ENCODE results near the gene TSHZ3.

DNA sequence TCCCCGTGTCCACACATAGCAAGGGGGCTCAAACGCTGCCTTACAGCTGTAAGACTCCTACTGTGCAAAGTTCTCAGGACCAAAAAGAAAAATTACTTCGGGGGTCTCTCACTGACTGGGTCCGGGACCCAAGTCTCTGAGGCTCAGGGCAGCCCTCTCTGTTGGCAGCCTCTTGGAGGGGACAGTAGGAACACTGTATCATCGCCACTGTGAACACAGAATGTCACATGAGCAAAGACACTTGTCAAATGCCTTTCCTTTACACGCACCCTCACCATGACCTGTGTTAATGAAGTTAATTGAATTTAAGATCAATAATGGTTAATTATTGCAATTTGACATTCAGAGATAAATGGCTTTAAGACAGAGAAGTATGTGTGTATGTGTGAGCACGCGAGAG is 49.6 kb downstream of the TSHZ3 start:
- TF ChIP-seq EZH2 (IDR thresholded peaks at IDR 0.05; ENCODE audit: low read depth, low read length, severe bottlenecking) (no peak), CEBPB (IDR thresholded peaks at IDR 0.05; ENCODE audit: low read depth, low read length) (no peak), TBP (IDR thresholded peaks at IDR 0.05; ENCODE audit: low read depth, low read length) (no peak), POLR2A (IDR thresholded peaks at IDR 0.05; ENCODE audit: control extremely low read depth in 1 of 2, low read depth in 2 of 2, low read length in 2 of 2) (no peak), RFX5 (IDR thresholded peaks at IDR 0.05; ENCODE audit: borderline replicate concordance, low read depth, low read length) (no peak), KDM1A (IDR thresholded peaks at IDR 0.05; ENCODE audit: borderline replicate concordance, low read length) (no peak), POLR2AphosphoS5 (IDR thresholded peaks at IDR 0.05; ENCODE audit: low read depth, low read length) (no peak), BRCA1 (IDR thresholded peaks at IDR 0.05; ENCODE audit: low read depth, low read length) (no peak), CHD2 (IDR thresholded peaks at IDR 0.05; ENCODE audit: low read length) (no peak)
- TF ChIP-seq, protein P1, sequence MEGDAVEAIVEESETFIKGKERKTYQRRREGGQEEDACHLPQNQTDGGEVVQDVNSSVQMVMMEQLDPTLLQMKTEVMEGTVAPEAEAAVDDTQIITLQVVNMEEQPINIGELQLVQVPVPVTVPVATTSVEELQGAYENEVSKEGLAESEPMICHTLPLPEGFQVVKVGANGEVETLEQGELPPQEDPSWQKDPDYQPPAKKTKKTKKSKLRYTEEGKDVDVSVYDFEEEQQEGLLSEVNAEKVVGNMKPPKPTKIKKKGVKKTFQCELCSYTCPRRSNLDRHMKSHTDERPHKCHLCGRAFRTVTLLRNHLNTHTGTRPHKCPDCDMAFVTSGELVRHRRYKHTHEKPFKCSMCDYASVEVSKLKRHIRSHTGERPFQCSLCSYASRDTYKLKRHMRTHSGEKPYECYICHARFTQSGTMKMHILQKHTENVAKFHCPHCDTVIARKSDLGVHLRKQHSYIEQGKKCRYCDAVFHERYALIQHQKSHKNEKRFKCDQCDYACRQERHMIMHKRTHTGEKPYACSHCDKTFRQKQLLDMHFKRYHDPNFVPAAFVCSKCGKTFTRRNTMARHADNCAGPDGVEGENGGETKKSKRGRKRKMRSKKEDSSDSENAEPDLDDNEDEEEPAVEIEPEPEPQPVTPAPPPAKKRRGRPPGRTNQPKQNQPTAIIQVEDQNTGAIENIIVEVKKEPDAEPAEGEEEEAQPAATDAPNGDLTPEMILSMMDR (IDR thresholded peaks at IDR 0.05; ENCODE audit: control extremely low read depth in 1 of 3, insufficient read depth in 1 of 3, low read depth in 1 of 3, low read length in 3 of 3): no peak
- TF ChIP-seq, protein P2, sequence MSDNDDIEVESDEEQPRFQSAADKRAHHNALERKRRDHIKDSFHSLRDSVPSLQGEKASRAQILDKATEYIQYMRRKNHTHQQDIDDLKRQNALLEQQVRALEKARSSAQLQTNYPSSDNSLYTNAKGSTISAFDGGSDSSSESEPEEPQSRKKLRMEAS (IDR thresholded peaks at IDR 0.05): no peak
